SK-N-SH treated with all-trans-retinoic acid at 6 μM for 48 hours (cell line): ENCODE results near the gene RCAN1.

ENCODE experiments used
- ARNTL ChIP-seq: fragments of 450-650 bp; formaldehyde crosslinking; IDR thresholded peaks from 2 replicates; pipeline ENCODE4 v1.5.0; 2020; ENCODE audit warnings: low read depth, mild to moderate bottlenecking, moderate library complexity, borderline replicate concordance
- BACH2 ChIP-seq: fragments of 250-450 bp; sonication (Bioruptor Pico); IDR thresholded peaks from 2 replicates; pipeline ENCODE4 v1.9.0; 2021; ENCODE audit warnings: mild to moderate bottlenecking, borderline replicate concordance
- CSDC2 ChIP-seq: fragments of 250-450 bp; sonication (Bioruptor Pico); IDR thresholded peaks from 2 replicates; pipeline ENCODE4 v1.5.0; 2020; ENCODE audit warnings: mild to moderate bottlenecking, moderate library complexity
- CSRNP3 ChIP-seq: fragments of 250-450 bp; sonication (Bioruptor Pico); IDR thresholded peaks from 2 replicates; pipeline ENCODE4 v1.5.1; 2021; ENCODE audit warnings: mild to moderate bottlenecking, moderate library complexity
- ESRRG ChIP-seq: fragments of 250-450 bp; sonication (Bioruptor Pico); IDR thresholded peaks from 2 replicates; pipeline ENCODE4 v1.6.1; 2021; ENCODE audit warnings: mild to moderate bottlenecking
- GLIS3 ChIP-seq: fragments of 250-450 bp; sonication (Bioruptor Pico); IDR thresholded peaks from 2 replicates; pipeline ENCODE4 v1.5.0; 2020; ENCODE audit warnings: mild to moderate bottlenecking, moderate library complexity
- ISL1 ChIP-seq: fragments of 250-450 bp; sonication (Bioruptor Pico); IDR thresholded peaks from 2 replicates; pipeline ENCODE4 v2.1.2; 2022; ENCODE audit warnings: mild to moderate bottlenecking, moderate library complexity
- PATZ1 ChIP-seq: fragments of 250-450 bp; sonication (Bioruptor Pico); IDR thresholded peaks from 2 replicates; pipeline ENCODE4 v1.8.0; 2020; ENCODE audit warnings: mild to moderate bottlenecking, moderate library complexity, borderline replicate concordance
- POU6F1 ChIP-seq: fragments of 250-450 bp; sonication (Bioruptor Pico); IDR thresholded peaks from 2 replicates; pipeline ENCODE4 v1.8.0; 2021; ENCODE audit warnings: low read depth, mild to moderate bottlenecking, moderate library complexity, borderline replicate concordance
- PPARA ChIP-seq: fragments of 250-450 bp; sonication (Bioruptor Pico); IDR thresholded peaks from 2 replicates; pipeline ENCODE4 v1.5.0; 2020; ENCODE audit warnings: mild to moderate bottlenecking, borderline replicate concordance
- TOX ChIP-seq: fragments of 250-450 bp; sonication (Bioruptor Pico); IDR thresholded peaks from 2 replicates; pipeline ENCODE4 v1.8.0; 2021; ENCODE audit warnings: mild to moderate bottlenecking, moderate library complexity, borderline replicate concordance
- ZC3H10 ChIP-seq: fragments of 250-450 bp; sonication (Bioruptor Pico); IDR thresholded peaks from 2 replicates; pipeline ENCODE4 v1.5.1; 2021; ENCODE audit warnings: mild to moderate bottlenecking, moderate library complexity
- ZNF565 ChIP-seq: fragments of 450-650 bp; formaldehyde crosslinking; conservative IDR thresholded peaks from 2 replicates; pipeline ENCODE4 v1.5.0; 2020; ENCODE audit warnings: low read depth, mild to moderate bottlenecking, moderate library complexity
- ZNF70 ChIP-seq: fragments of 450-650 bp; formaldehyde crosslinking; IDR thresholded peaks from 2 replicates; pipeline ENCODE4 v1.5.0; 2020; ENCODE audit warnings: mild to moderate bottlenecking, moderate library complexity

GRCh38 chr21:34553151-34553952, 61.6 kb downstream of the RCAN1 start:
- no peak for TF ChIP-seq POU6F1 (CRISPR knock-in tag)
- no peak for TF ChIP-seq GLIS3
- no peak for TF ChIP-seq PATZ1 (CRISPR knock-in tag)
- TF ChIP-seq ISL1 (CRISPR knock-in tag) = no peak
- TF ChIP-seq PPARA = no peak
- no peak for TF ChIP-seq CSRNP3 (CRISPR knock-in tag)
- no peak for TF ChIP-seq TOX (CRISPR knock-in tag)
- no peak for TF ChIP-seq ZNF70 (CRISPR knock-in tag)
- no peak for TF ChIP-seq CSDC2
- no peak for TF ChIP-seq BACH2 (CRISPR knock-in tag)
- no peak for TF ChIP-seq ZNF565 (CRISPR knock-in tag)
- TF ChIP-seq ARNTL (CRISPR knock-in tag) = no peak
- no peak for TF ChIP-seq ZC3H10 (CRISPR knock-in tag)
- no peak for TF ChIP-seq ESRRG (CRISPR knock-in tag)
